ENCODE data around the gene PCNX3. TPM values are rescaled to one million over a fixed set of nuclear protein-coding genes. Genes with fewer than 3 reads are reported as not detected.
"Not testable (repeated sequence)": the region's sequence is repeated elsewhere in the genome, so short reads cannot be mapped to it uniquely, and the experiment has no call there.

PCNX3 gene
- total RNA-seq, 1 donor from 2014 or later = 8.6 TPM

DNA sequence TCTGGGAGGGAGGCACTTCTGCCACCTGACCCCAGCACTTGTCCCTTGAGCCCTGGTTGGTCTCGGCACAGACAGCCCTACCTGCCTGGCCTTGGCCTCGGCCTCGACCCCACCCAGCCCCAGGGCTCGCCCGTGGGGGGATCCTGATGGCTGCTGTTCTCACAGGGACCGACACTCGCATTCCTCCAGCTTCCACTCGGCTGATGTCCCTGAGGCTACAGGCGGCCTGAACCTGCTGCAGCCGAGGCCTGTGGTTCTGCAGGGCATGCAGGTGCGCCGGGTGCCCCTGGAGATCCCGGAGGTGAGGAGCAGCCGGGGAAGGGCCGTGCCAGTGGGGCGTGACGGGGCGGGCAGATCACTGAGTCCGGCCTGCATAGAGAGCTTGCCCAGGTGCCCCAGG lies 5.1 kb downstream of the PCNX3 start:
- no peak for DNase-seq

DNA sequence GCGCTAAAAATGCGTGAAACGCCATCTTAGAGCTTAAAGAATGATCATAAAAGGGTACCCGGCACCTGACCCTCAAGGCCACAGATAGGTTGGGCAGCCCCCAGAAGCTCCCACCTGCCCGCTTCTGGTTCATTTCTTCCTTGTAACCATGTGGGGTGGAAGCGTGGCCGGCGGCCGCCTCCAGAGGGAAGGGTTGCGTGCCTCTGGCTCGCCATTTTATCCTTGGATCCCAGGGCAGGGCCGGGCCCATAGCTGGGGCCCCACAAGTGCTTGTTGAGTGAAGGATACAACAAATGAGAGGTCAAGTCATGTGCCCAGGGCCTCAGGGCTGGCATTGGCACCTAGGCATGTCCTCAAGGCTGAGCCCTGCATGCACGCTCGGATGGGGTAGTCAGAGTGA lies 5.9 kb downstream of the PCNX3 start:
- DNase-seq = no peak

DNA sequence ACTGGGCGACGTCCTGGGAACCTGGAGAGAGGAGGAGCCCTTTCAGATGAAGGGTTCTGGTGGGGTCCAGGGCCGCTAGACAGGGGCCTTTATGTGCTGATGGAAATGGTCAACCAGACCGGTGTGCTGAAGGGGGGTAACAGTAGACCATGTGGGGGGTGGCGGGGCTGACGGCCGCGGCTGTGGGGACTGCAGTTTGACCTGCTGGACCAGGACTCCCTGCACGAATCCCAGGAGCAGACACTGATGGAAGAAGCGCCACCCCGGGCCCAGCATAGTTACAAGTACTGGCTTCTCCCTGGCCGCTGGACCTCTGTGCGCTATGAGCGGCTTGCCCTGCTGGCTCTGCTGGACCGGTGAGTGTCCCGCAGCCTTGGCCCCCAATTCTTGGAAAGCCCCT lies 6.4 kb downstream of the PCNX3 start:
- no peak for DNase-seq

- DNase-seq = no peak
Observed at GRCh38 chr11:65623177-65623576, 7.6 kb downstream of the PCNX3 start.

DNA sequence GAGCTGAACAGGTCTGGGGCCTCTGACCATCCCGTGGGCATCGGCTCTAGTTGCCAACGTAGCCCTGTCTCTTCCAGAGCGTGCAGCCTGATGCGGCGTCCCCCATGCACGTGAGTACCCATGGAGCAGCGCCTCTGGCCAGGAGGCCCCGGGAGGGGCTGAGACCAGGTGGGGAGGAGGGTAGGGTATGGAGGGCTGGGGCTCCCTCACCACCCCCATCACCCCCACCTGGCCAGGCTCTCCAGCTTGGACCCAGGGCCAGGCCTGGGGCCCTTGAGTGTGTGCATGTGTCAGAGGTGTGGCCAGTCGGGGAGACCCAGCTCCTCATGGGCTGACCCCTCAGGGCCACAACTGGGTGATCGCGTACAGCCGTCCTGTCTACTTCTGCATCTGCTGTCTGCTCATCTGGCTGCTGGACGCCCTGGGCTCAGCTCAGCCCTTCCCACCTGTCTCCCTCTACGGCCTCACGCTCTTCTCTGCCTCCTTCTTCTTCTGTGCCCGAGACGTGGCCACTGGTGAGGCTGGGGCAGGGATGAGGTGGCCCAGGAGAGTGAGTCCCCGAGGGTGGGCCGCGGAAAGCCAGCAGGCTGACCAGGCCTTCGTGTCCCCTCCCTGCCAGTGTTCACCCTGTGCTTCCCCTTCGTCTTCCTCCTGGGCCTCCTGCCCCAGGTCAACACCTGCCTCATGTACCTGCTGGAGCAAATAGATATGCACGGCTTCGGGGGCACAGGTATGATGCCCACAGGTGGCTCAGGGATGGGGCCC lies 8.5 kb downstream of the PCNX3 start:
- no peak for DNase-seq

GRCh38 chr11:65624931-65625627 lies 9.5 kb downstream of the PCNX3 start:
- no peak for DNase-seq

DNA sequence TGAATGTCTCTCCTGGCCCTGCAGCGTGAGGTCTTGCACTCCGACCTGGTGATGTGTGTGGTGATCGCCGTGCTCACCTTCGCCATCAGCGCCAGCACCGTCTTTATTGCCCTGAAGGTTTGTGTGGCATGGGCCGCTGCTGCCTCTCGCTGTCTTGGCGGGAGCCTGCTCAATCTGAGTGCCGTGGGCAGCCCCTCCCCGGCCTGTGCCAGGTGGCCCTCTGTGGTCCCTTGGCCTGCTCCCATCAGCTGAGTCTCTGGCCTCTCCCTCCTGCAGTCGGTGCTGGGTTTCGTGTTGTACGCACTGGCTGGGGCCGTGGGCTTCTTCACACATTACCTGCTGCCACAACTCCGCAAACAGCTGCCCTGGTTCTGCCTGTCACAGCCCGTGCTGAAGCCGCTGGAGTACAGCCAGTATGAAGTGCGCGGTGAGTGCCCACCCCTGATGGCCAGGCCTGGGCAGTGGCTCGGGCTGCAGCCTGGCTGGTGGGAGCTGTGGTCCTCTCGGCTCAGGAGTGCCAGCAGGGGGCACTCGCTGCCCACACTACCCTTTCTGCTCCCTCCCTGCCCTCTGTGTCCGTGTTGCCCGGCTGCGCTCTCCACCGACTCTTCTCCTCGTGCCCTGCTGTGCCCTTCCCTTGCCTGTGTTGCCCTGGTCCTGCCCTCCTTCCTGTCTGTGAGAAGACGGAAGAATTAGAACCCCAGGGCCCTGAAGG lies 10.2 kb downstream of the PCNX3 start:
- no peak for DNase-seq

GRCh38 chr11:65627202-65627601 lies 11.6 kb downstream of the PCNX3 start:
- no peak for DNase-seq

DNA sequence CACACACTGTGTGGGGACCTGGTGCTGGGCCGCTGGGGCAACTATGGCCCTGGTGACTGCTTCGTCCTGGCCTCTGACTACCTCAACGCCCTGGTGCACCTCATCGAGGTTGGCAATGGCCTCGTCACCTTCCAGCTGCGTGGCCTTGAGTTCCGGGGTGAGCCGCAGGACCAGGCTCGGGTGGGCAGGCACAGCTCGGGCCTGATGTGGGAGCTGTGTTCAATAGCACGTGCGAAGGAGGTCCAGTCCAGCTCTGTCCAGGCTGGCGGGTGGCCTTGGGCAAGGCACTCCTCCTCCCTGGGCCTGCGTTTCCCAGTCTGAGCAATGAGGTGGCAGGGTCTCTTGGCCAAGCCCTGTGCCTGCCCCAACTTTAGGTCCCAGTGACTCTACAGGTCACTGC lies 14.0 kb downstream of the PCNX3 start:
- no peak for DNase-seq

DNA sequence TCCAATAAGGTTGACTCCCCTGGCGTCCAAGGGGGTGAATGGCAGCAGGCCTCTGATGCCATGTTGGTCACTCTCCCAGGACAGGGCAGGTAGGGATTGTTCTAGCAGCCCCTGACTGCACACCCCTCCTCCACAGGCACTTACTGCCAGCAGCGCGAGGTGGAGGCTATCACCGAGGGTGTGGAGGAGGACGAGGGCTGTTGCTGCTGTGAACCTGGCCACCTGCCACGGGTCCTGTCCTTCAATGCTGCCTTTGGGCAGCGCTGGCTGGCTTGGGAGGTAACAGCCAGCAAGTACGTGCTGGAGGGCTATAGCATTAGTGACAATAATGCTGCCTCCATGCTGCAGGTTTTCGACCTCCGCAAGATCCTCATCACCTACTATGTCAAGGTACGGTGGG lies 14.6 kb downstream of the PCNX3 start:
- no peak for DNase-seq

GRCh38 chr11:65633390-65634108 lies 18.0 kb downstream of the PCNX3 start:
- no peak for DNase-seq

DNA sequence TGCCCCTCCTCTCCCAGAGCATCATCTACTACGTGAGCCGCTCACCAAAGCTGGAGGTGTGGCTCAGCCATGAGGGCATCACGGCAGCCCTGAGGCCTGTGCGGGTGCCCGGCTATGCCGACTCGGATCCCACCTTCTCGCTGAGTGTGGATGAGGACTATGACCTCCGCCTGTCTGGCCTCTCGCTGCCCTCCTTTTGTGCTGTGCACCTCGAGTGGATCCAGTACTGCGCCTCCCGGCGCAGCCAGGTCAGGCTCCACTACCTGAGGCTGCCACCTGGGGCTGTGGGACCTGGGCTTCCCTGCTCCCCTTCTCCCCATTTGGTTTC lies 18.5 kb downstream of the PCNX3 start:
- no peak for DNase-seq

DNA sequence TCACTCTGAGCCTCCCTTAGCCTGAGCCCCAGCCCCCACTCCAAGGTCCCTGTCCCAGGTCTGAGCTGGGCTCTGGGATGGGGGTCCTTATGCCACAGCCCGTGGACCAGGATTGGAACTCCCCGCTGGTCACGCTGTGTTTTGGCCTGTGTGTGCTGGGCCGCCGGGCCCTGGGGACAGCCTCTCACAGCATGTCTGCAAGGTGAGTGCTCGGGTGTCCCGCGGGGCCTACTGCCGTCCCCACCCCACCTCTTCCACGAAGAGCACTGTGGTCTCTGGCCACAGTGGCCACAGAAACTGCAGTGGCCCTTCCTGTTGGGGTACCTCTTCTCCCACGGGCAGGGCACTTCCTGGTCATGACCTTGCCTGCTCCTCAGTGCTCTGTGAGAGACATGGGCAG lies 18.9 kb downstream of the PCNX3 start:
- DNase-seq = no peak

GRCh38 chr11:65634905-65635731 lies 19.5 kb downstream of the PCNX3 start:
- no peak for DNase-seq

DNA sequence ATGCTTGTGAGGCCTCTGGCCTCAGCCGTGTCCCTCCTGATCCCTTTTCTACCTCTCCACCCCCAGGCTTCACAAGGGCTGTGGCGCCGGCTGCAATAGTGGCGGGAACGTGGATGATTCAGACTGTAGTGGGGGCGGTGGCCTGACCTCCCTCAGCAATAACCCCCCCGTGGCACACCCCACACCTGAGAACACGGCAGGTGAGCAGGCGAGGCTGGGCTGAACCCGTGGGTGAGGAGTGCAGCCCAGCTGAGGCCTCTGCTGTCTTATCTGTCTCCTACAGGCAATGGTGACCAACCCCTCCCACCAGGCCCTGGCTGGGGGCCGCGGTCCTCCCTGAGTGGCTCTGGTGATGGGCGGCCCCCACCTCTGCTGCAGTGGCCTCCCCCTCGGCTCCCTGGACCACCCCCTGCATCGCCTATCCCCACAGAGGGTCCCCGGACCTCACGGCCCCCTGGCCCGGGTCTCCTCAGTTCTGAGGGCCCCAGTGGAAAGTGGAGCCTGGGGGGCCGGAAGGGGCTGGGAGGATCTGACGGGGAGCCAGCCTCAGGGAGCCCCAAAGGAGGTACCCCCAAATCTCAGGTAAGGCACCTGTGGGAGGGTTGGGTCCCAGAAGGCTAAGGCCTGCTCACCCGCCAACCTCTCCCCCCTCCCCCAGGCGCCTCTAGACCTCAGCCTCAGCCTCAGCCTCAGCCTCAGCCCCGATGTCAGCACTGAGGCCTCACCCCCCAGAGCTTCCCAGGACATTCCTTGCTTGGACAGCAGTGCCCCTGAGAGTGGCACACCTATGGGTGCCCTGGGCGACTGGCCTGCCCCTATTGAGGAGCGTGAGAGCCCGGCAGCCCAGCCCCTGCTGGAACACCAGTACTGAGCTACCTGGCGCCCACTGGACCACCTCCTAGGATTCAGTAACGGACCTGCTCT lies 20.8 kb downstream of the PCNX3 start:
- no peak for DNase-seq

- DNase-seq = no peak
Observed at GRCh38 chr11:65637032-65637557, 21.5 kb downstream of the PCNX3 start.

DNA sequence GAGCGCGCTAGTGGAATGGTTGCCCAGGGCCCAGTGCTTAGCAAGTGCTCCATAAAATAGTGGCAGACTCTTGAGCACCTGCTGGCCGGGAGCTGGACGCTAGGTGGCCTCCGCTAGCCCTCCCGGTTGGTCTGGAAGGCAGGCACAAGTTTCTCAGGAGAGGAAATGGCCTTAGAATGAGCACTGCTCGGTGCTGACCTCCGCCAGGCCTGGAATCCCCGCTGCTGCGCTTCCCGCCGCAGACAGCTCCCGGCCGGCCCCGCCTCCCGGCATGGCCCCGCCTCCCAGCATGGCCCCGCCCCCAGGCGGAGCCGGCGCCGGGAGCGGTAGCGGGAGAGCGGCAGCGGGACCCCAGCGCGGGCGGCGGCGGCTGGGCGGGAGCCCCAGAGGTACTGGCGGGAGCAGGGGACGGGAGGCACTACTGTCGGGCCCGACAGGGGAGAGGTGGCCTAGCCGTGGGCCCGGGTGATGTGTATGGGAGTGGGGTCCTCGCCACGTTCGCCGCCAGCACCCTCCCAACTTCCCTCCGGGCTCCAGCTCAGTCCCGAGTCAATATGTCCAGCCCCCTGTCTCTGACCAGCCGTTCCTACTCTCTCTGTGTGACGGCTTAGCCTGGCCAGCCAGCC lies 22.3 kb downstream of the PCNX3 start, which contains the start of gene SIPA1:
Gene SIPA1 (plus strand): TSS at position 308 of the 626 bp plus-strand sequence. CDS start 2,821 bp downstream, outside the sequence.
- DNase-seq = peak; percentile 76

DNA sequence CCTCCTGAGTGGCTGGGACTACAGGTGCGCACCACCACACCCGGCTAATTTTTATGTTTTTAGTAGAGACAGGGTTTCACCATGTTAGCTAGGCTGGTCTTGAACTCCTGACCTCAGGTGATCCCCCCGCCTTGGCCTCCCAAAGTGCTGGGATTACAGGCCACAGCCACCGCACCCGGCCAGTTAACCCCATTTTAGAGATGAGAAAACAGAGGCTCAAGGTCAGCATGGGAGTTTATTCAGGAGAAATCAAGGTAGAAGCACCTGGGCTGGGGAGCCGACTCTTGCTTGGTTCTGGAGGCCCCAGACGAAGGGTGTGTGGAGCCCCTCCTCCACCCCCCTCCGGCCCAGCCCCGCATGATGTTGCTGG lies 23.6 kb downstream of the PCNX3 start:
- DNase-seq = not testable (repeated sequence)

DNA sequence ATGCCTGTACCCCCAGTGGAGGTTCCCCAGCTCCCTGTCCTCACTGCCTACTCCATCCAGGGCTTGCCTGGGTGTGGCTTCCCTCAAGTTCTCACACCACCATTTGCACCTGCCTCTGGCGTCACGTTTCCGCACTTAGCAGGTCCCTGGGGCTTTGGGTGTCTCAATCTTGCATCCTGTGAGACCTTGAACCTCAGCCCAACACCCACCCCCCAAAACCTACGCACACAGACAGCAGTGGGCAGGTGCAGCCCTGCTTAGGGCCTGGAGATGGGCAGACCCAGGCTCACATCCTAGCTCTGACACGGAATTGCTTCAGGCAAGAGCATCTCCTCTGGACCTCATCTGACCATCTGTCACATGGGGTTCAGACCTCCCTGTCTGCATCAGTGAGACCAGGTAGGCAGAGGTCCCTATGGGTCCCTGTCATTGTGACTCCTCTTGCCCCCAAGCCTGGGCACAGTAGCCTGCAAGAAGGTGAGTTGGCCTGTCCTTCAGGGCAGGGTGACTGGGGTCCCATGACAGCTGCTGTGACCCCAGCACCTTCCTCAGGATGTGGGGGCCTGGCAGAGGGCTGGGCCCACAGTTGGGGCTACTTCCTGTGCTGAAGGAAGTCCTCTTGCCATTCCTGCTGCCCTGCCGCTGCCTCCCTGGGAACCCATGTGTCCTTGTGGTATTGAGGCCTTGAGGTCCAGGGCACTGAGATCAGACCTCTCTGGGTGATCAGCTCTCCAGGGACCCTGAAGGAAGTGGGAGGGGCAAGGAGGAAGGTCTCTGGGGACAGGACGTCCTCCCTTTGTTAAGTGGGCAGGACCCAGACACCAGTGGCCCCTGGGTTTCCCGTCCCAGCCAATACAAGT lies 24.3 kb downstream of the PCNX3 start:
- DNase-seq = no peak
